DMS153 (cell line): ENCODE data around the gene ISM2.
"Not testable (repeated sequence)": the region's sequence is repeated elsewhere in the genome, so short reads cannot be mapped to it uniquely, and the experiment has no call there.

ENCODE experiments used
- DNase-seq: peaks from one replicate; lab custom pipeline; 2025; lab: John Stamatoyannopoulos, UW

Gene ISM2

GRCh38 chr14:77498120-77498979 is at the start of gene ISM2:
ISM2 (minus strand) TSS chr14:77498816; CDS start chr14:77498793, 23 bp downstream.
- no peak for DNase-seq

GRCh38 chr14:77547512-77548180 is 49.0 kb upstream of the ISM2 start:
- DNase-seq: no peak

GRCh38 chr14:77545171-77545570 is 46.6 kb upstream of the ISM2 start:
- DNase-seq: not testable (repeated sequence)

- DNase-seq: no peak
Observed at GRCh38 chr14:77544571-77544970, 46.0 kb upstream of the ISM2 start.

GRCh38 chr14:77543637-77544334 is 45.2 kb upstream of the ISM2 start:
- no peak for DNase-seq

GRCh38 chr14:77543240-77543551 is 44.6 kb upstream of the ISM2 start:
- no peak for DNase-seq

GRCh38 chr14:77542421-77543239 is 44.0 kb upstream of the ISM2 start:
- DNase-seq: no peak

- no peak for DNase-seq
Observed at GRCh38 chr14:77541905-77542304, 43.3 kb upstream of the ISM2 start.

- DNase-seq: not testable (repeated sequence)
Observed at GRCh38 chr14:77536951-77537350, 38.3 kb upstream of the ISM2 start.

GRCh38 chr14:77531071-77531470 is 32.5 kb upstream of the ISM2 start:
- DNase-seq: no peak

GRCh38 chr14:77529963-77530362 is 31.3 kb upstream of the ISM2 start:
- no peak for DNase-seq

GRCh38 chr14:77529213-77529612 is 30.6 kb upstream of the ISM2 start:
- DNase-seq: no peak

GRCh38 chr14:77528701-77529100 is 30.1 kb upstream of the ISM2 start:
- not testable (repeated sequence) for DNase-seq

- no peak for DNase-seq
Observed at GRCh38 chr14:77526266-77526665, 27.6 kb upstream of the ISM2 start.

GRCh38 chr14:77524536-77524935 is 25.9 kb upstream of the ISM2 start:
- no peak for DNase-seq

GRCh38 chr14:77523109-77523508 is 24.5 kb upstream of the ISM2 start:
- no peak for DNase-seq

- DNase-seq: no peak
Observed at GRCh38 chr14:77520555-77520954, 21.9 kb upstream of the ISM2 start.

GRCh38 chr14:77516126-77516525 is 17.5 kb upstream of the ISM2 start:
- DNase-seq: no peak

GRCh38 chr14:77511486-77512162 is 13.0 kb upstream of the ISM2 start:
- DNase-seq: no peak

GRCh38 chr14:77509366-77509765 is 10.8 kb upstream of the ISM2 start:
- DNase-seq: no peak

- no peak for DNase-seq
Observed at GRCh38 chr14:77508876-77509275, 10.3 kb upstream of the ISM2 start.
